Subcutaneous adipose tissue (tissue), 4 donors: ENCODE measurements around the gene NSFL1C. TPM values are rescaled to one million over a fixed set of nuclear protein-coding genes. Genes with fewer than 3 reads are reported as not detected.

Source experiments
- CTCF ChIP-seq: fragments of 450-650 bp; IDR thresholded peaks from one replicate; pipeline ENCODE4 v1.5.1; 2016; ENCODE audit warnings: low read depth, mild to moderate bottlenecking, control low read depth, antibody characterized with exemption, moderate library complexity
- total RNA-seq, 4 donors: library from RNA; depleted of rRNA; stranded (reverse); fragments of >200 nt; gene quantifications; one replicate each; pipeline ENCODE4 v1.1.0, GENCODE V29; 2016

The NSFL1C gene
- total RNA-seq, 4 donors from 2014 or later = 43.7 to 60.5 (median 57.8) TPM

DNA sequence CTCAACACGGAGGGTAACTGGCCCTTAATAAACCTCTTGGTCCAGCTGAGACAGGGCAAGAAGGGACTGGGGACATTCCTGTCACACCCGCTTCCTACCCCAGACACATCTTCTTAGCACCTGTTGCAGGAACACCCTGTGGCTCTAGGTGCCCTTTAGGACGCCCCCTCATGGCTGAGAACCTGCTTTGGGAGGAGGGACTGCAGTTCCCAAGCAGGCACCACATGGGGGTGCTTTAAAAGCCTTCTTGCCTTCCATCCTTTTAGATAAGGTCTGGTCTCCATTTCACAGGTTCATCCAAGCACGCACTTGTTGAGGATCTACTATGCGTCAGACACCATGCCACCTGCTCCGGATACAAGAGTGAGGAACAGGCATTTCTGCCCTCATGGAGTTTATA is 26.6 kb downstream of the NSFL1C start:
- no peak for TF ChIP-seq CTCF

- no peak for TF ChIP-seq CTCF
These were observed 28.3 kb downstream of the NSFL1C start for GRCh38 chr20:1438361-1438760.

DNA sequence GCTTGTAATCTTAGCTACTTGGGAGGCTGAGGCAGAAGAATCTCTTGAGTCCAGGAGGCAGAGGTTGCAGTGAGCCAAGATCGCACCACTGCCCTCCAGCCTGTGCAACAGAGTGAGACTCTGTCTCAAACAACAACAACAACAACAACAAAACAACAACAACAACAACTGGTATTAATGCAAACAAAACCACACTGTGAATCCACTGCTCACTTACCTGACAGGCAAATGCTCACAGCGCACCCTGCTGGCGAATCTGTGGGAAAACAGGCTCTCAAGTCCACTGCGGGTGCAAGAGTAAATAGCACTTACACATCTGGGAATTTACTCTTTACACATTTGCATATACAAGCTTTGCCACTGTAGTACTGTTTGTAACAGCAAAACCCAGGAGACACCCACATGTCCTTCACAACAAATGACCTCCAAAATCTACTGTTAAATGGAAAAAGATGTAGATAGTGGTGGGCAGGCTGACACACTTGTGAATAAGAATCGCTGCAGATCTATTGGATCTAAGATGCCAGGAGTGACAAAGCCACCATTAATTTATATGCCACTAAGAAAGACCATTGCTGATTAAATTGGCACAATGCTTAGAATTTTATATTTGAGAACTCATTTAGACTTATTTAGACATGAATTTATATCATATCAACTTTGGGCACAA is 29.3 kb downstream of the NSFL1C start:
- TF ChIP-seq CTCF = no peak

- TF ChIP-seq CTCF = no peak
These were observed 30.4 kb downstream of the NSFL1C start for GRCh38 chr20:1436263-1436662.

GRCh38 chr20:1435337-1435699 is 31.3 kb downstream of the NSFL1C start:
- TF ChIP-seq CTCF = no peak

- TF ChIP-seq CTCF = no peak
These were observed 31.9 kb downstream of the NSFL1C start for GRCh38 chr20:1434571-1435336.

- no peak for TF ChIP-seq CTCF
These were observed 35.5 kb downstream of the NSFL1C start for GRCh38 chr20:1431158-1431557.
